Left renal cortex interstitium (tissue), 4 donors: Measurements from ENCODE around the gene SYNPO. TPM values are rescaled to one million over a fixed set of nuclear protein-coding genes. Genes with fewer than 3 reads are reported as not detected.
A peak's percentile ranks its signal among the peaks of the same experiment; 100 is the strongest.

ENCODE experiments used
- DNase-seq, 4 donors: peaks; one replicate each; pipeline ENCODE4 v3.0.0-alpha.2; 2013; ENCODE audit warnings: low read depth in 4 of 4, low spot score in 2 of 4, missing footprints in 1 of 4
- polyA plus RNA-seq, 4 donors: library from polyadenylated mRNA; unstranded; fragments of 120-200 nt; gene quantifications; one replicate each; pipeline ENCODE4 v1.2.1, GENCODE V29; 2013; ENCODE audit not compliant: insufficient read length in 4 of 4

SYNPO gene
- polyA plus RNA-seq, 4 donors: 88.2 to 115 (median 105) TPM

- no peak for DNase-seq
Measured at GRCh38 chr5:150674341-150674821, 33.9 kb downstream of the SYNPO start.

- DNase-seq: no peak
Measured at GRCh38 chr5:150675069-150675468, 34.6 kb downstream of the SYNPO start.

- DNase-seq: no peak
Measured at GRCh38 chr5:150676578-150676977, 36.1 kb downstream of the SYNPO start.

GRCh38 chr5:150689120-150689519 lies 48.7 kb downstream of the SYNPO start:
- DNase-seq: no peak

- no peak for DNase-seq
Measured at GRCh38 chr5:150690760-150691159, 50.3 kb downstream of the SYNPO start.

- DNase-seq: no peak
Measured at GRCh38 chr5:150692276-150692675, 51.8 kb downstream of the SYNPO start.

GRCh38 chr5:150694612-150695011 lies 54.2 kb downstream of the SYNPO start:
- no peak for DNase-seq

- peak in 1 of 4 donors; percentile 23 for DNase-seq
Measured at GRCh38 chr5:150700246-150700593, 59.8 kb downstream of the SYNPO start.

- DNase-seq: peak; percentile 86 to 93 (median 88)
Measured at GRCh38 chr5:150700594-150701377, 60.3 kb downstream of the SYNPO start, which contains the start of gene RBM22. Gene RBM22, minus strand, starts transcription at chr5:150701062. Its CDS starts 77 bp downstream, at chr5:150700985.

- no peak for DNase-seq
Measured at GRCh38 chr5:150703762-150704161, 63.3 kb downstream of the SYNPO start.

GRCh38 chr5:150706776-150707390 lies 66.4 kb downstream of the SYNPO start:
- DNase-seq: no peak

Other genes with a start within 250 kb of the SYNPO start
- 100 to 1,000 TPM; 226 to 343 (median 316) TPM for gene CD74, start 227.8 kb upstream of the SYNPO start, polyA plus RNA-seq
- 1,000 to 10,000 TPM; 1,840 to 2,407 (median 1,919) TPM for gene RPS14, start 190.9 kb upstream of the SYNPO start, polyA plus RNA-seq
- gene NDST1, start 132.5 kb upstream of the SYNPO start, polyA plus RNA-seq: 10 to 100 TPM; 53.3 to 68.6 (median 57.9) TPM
- 1 to 10 TPM; 4.4 to 7.1 (median 6.3) TPM for gene MYOZ3, start 20.6 kb downstream of the SYNPO start, polyA plus RNA-seq
- gene RBM22, start 60.4 kb downstream of the SYNPO start, polyA plus RNA-seq: 10 to 100 TPM; 71.0 to 84.9 (median 80.1) TPM
- 10 to 100 TPM; 50.1 to 75.5 (median 62.1) TPM for gene DCTN4, start 118.4 kb downstream of the SYNPO start, polyA plus RNA-seq
- gene SMIM3, start 138.1 kb downstream of the SYNPO start, polyA plus RNA-seq: 10 to 100 TPM; 19.2 to 26.3 (median 23.5) TPM
- 1 to 10 TPM in 1 of 4 donors, under 1 TPM in 3; 0.46 to 1.5 (median 0.66) TPM for gene IRGM, start 205.9 kb downstream of the SYNPO start, polyA plus RNA-seq